GM12801 (cell line): ENCODE results near the gene IDH3A.

ENCODE experiments used
- TF ChIP-seq, protein P1 (sequence below): IDR thresholded peaks from one replicate; pipeline ENCODE4 v1.5.1; 2011; ENCODE audit warnings: control low read depth; ENCODE audit not compliant: insufficient read length; ENCODE audit errors: extremely low read depth

The IDH3A gene

DNA sequence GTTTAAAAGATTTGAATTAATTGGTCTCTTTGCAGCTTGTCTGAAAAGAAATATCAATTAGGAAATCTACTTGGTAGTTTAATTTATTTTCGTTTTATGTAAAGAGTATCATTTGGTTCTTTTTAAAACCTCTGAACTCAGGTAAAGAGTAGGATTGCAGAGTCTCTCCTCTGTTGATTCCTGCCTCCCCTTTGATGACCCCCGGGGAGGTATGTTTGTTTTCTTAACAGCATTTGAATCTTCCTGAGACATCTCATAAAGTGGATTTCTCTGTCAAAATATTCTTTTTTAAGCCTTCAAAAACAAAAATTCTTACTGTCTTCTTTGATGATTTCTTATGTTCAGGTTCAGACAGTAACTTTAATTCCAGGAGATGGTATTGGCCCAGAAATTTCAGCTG lies 8.0 kb downstream of the IDH3A start:
- TF ChIP-seq, protein P1, sequence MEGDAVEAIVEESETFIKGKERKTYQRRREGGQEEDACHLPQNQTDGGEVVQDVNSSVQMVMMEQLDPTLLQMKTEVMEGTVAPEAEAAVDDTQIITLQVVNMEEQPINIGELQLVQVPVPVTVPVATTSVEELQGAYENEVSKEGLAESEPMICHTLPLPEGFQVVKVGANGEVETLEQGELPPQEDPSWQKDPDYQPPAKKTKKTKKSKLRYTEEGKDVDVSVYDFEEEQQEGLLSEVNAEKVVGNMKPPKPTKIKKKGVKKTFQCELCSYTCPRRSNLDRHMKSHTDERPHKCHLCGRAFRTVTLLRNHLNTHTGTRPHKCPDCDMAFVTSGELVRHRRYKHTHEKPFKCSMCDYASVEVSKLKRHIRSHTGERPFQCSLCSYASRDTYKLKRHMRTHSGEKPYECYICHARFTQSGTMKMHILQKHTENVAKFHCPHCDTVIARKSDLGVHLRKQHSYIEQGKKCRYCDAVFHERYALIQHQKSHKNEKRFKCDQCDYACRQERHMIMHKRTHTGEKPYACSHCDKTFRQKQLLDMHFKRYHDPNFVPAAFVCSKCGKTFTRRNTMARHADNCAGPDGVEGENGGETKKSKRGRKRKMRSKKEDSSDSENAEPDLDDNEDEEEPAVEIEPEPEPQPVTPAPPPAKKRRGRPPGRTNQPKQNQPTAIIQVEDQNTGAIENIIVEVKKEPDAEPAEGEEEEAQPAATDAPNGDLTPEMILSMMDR, result no peak

DNA sequence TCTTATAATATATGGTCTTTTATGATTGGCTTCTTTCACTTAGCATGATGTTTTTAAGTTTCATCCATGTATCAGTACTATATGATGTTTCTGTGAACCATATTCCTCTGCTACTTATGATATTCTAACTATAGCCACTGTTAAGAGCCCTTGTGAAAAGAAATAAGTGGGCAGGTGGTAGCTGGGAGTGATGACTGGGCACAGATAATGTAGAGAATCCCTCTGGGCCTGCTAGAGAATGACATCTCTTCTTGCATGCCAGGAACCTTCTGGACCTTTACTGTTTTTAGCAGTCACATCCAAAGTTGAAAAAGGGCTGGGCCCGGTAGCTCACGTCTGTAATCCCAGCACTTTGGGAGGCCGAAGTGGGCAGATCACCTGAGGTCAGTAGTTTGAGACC lies 10.2 kb downstream of the IDH3A start:
- TF ChIP-seq, protein P1, result no peak

DNA sequence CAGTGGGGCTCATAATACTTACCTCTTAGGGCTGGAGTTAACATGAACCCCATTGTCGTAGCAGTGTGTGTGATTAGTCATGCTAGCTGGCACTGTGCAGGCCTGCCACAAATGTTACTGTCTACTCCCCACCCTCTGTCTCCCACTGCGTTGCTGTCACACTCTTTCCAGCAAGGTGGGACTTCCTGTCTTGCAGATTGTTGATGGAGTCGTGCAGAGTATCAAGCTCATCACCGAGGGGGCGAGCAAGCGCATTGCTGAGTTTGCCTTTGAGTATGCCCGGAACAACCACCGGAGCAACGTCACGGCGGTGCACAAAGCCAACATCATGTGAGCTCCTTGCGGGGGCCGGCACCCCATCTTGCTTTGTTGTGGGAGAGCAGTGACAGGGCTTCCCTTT lies 12.9 kb downstream of the IDH3A start:
- TF ChIP-seq, protein P1, result no peak

DNA sequence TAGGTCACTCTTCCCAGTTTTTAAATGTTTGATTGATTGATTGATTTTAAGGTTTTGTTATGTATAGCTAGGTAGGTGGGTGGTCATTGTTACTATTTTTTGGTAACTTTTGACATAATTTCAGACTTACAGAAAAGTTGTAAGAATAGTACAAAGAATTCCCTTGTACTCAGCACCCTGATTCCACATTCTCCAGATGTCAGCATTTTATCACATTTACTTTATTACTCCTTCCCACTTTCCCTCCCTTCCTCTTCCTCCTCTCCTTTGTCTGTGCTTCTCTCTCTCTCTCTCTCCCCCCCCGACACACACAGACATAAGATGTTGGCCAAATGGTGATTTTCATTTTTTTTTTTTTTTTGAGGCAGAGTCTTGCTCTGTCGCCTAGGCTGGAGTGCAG lies 14.8 kb downstream of the IDH3A start:
- TF ChIP-seq, protein P1, result no peak

DNA sequence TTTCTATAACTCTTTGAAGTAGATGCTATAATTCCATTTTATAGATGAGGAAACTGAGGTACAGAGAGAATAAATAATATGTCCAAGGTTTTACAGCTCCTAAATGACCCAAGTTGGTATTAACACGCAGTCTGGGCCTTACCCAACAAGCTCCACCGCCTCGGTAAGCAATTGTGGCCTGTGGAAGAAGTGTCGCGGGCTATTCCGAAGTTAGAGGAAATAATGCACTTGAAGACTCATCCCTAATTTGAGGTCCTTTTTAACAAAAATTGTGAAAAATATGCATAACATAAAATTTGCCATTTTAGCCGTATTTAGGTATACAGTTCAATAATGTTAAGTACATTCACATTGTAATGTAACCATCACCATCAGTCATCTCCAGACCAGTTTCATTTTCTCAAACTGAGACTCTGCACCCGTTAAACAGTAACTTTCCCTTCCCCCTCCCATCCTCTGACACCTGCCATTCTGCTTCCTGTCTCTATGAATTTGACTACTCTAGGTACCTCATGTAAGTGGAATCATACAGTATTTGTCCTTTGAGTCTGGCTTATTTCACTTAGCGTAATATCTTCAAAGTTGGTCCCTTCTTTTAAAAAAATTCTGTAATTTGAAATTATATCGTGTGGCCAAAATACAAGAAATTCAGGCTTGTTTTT lies 18.2 kb downstream of the IDH3A start:
- TF ChIP-seq, protein P1, result no peak

DNA sequence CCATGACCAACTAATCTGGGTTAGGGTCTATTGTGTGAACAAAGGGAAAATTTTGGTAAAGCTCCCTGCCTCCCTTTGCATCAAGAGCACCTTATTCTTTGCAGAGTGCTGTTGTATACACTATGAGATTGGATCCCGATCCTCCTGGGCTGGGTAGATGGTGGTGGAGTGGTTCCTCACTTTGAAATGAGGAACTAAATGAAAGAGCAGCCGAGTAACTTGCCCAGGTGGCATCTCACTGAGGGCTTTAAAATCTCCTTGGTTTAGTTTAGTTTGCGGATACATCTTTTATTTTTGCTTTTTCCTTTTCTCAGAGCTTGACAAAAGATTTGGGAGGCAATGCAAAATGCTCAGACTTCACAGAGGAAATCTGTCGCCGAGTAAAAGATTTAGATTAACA lies 19.4 kb downstream of the IDH3A start:
- TF ChIP-seq, protein P1, result no peak

DNA sequence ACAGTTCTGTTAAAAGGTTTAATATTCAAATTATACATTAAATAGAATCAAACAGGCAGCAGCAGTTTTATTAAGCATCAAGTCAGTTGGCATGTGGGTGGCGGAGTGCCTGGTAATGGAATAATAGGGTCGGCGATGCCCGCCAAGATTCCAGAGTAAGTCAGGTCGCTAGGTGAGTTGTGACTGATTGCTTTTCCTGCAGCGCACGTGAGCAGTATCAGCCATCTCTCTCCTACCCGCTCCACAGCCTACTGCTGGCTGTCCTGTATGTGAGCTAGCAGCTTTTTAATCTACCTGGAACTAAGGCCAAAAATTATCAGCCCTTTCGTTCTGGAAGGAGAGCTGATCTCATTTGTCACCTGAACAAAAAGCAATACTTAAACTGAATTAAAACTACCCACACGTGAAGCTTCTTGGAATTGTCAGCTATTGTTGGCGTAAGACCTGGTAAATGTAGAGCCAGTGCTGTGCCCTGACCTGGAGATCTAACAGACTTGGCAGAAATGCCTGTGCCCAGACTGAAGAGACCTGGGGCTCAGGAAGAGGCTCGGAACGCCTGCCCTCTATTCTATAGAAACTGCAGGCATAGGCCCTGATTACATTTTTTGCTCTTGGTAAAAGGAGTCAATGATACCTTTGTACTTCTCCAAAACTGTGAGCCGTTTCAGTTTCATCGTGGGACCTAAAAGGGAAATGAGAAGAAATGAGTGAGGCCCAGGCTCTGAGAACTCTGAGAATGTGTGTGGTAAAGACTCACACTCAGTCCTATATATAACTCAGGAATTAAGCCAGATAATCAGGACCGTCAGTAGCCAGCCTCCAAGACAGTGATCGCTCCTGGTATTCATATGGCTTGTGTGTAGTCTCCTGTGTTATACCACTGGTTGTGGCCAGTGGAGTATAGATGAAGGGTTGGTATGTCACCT lies 21.9 kb downstream of the IDH3A start:
- TF ChIP-seq, protein P1, result no peak
